Left renal pelvis (tissue), 4 donors: Measurements from ENCODE around the gene KRTAP4-6. TPM values are rescaled to one million over a fixed set of nuclear protein-coding genes. Genes with fewer than 3 reads are reported as not detected.
"Not testable (repeated sequence)": the region's sequence is repeated elsewhere in the genome, so short reads cannot be mapped to it uniquely, and the experiment has no call there.

Experiments
- DNase-seq, 4 donors: peaks; one replicate each; pipeline ENCODE4 v3.0.0-alpha.2; 2013; ENCODE audit warnings: low read depth in 4 of 4, low spot score in 3 of 4
- polyA plus RNA-seq, 4 donors: library from polyadenylated mRNA; unstranded; fragments of 120-200 nt; gene quantifications; one replicate each; pipeline ENCODE4 v1.2.1, GENCODE V29; 2013; ENCODE audit not compliant: insufficient read length in 4 of 4

Gene KRTAP4-6
- polyA plus RNA-seq, 4 donors: not detected

- DNase-seq: no peak
Observed at GRCh38 chr17:41111151-41111885, 29.0 kb downstream of the KRTAP4-6 start.

GRCh38 chr17:41108728-41109386, 31.5 kb downstream of the KRTAP4-6 start:
- not testable (repeated sequence) for DNase-seq

GRCh38 chr17:41107941-41108450, 32.3 kb downstream of the KRTAP4-6 start:
- no peak for DNase-seq

GRCh38 chr17:41105347-41105746, 35.0 kb downstream of the KRTAP4-6 start, which contains the start of gene KRTAP4-9:
TSS of gene KRTAP4-9 (plus strand) at chr17:41105389. CDS start at chr17:41105389, 0 bp downstream.
- DNase-seq: not testable (repeated sequence)

- DNase-seq: not testable (repeated sequence)
Observed at GRCh38 chr17:41104386-41105038, 35.8 kb downstream of the KRTAP4-6 start.

- no peak for DNase-seq
Observed at GRCh38 chr17:41103896-41104295, 36.4 kb downstream of the KRTAP4-6 start.

- no peak for DNase-seq
Observed at GRCh38 chr17:41101586-41102259, 38.6 kb downstream of the KRTAP4-6 start, which contains the start of gene KRTAP4-16. TSS of gene KRTAP4-16 (minus strand) at chr17:41102209. CDS start at chr17:41102209, 0 bp downstream.

GRCh38 chr17:41099682-41100480, 40.5 kb downstream of the KRTAP4-6 start:
- DNase-seq: not testable (repeated sequence)

- no peak for DNase-seq
Observed at GRCh38 chr17:41098481-41098880, 41.9 kb downstream of the KRTAP4-6 start.

- no peak for DNase-seq
Observed at GRCh38 chr17:41098042-41098441, 42.3 kb downstream of the KRTAP4-6 start, which contains the start of gene KRTAP4-8. TSS of gene KRTAP4-8 (minus strand) at chr17:41098142. CDS start at chr17:41098084, 58 bp downstream.

GRCh38 chr17:41096055-41096454, 44.3 kb downstream of the KRTAP4-6 start:
- DNase-seq: no peak

Other genes with a start within 250 kb of the KRTAP4-6 start
- 1 to 10 TPM in 2 of 4 donors, under 1 TPM in 2; 0.52 to 2.1 (median 1.0) TPM for gene KRT23, start 202.9 kb downstream of the KRTAP4-6 start, polyA plus RNA-seq
- gene KRT39, start 173.6 kb downstream of the KRTAP4-6 start, polyA plus RNA-seq: not detected
- under 1 TPM in 1 of 4 donors, not detected in 3; 0.07 TPM for gene KRT40, start 156.2 kb downstream of the KRTAP4-6 start, polyA plus RNA-seq
- not detected for gene KRTAP3-3, start 146.4 kb downstream of the KRTAP4-6 start, polyA plus RNA-seq
- gene KRTAP3-2, start 140.6 kb downstream of the KRTAP4-6 start, polyA plus RNA-seq: not detected
- not detected for gene KRTAP3-1, start 131.4 kb downstream of the KRTAP4-6 start, polyA plus RNA-seq
- not detected for gene KRTAP1-5, start 113.3 kb downstream of the KRTAP4-6 start, polyA plus RNA-seq
- not detected for gene KRTAP1-4, start 110.3 kb downstream of the KRTAP4-6 start, polyA plus RNA-seq
- not detected for gene KRTAP1-3, start 105.7 kb downstream of the KRTAP4-6 start, polyA plus RNA-seq
- gene KRTAP1-1, start 99.1 kb downstream of the KRTAP4-6 start, polyA plus RNA-seq: not detected
- gene KRTAP2-1, start 93.2 kb downstream of the KRTAP4-6 start, polyA plus RNA-seq: not detected
- gene KRTAP2-2, start 85.3 kb downstream of the KRTAP4-6 start, polyA plus RNA-seq: not detected
- not detected for gene KRTAP2-3, start 80.4 kb downstream of the KRTAP4-6 start, polyA plus RNA-seq
- not detected for gene KRTAP2-4, start 74.7 kb downstream of the KRTAP4-6 start, polyA plus RNA-seq
- gene KRTAP4-7, start 56.4 kb downstream of the KRTAP4-6 start, polyA plus RNA-seq: not detected
- not detected for gene KRTAP4-8, start 42.4 kb downstream of the KRTAP4-6 start, polyA plus RNA-seq
- gene KRTAP4-16, start 38.3 kb downstream of the KRTAP4-6 start, polyA plus RNA-seq: not detected
- not detected for gene KRTAP4-9, start 35.2 kb downstream of the KRTAP4-6 start, polyA plus RNA-seq
- not detected for gene KRTAP4-11, start 22.2 kb downstream of the KRTAP4-6 start, polyA plus RNA-seq
- gene KRTAP4-12, start 16.4 kb downstream of the KRTAP4-6 start, polyA plus RNA-seq: not detected
- not detected for gene KRTAP4-5, start 9.3 kb upstream of the KRTAP4-6 start, polyA plus RNA-seq
- gene KRTAP4-4, start 20.2 kb upstream of the KRTAP4-6 start, polyA plus RNA-seq: not detected
- not detected for gene KRTAP4-3, start 27.7 kb upstream of the KRTAP4-6 start, polyA plus RNA-seq
- gene KRTAP4-2, start 37.7 kb upstream of the KRTAP4-6 start, polyA plus RNA-seq: not detected
- not detected for gene KRTAP4-1, start 44.4 kb upstream of the KRTAP4-6 start, polyA plus RNA-seq
- gene KRTAP9-1, start 49.3 kb upstream of the KRTAP4-6 start, polyA plus RNA-seq: not detected
- not detected for gene KRTAP9-2, start 86.1 kb upstream of the KRTAP4-6 start, polyA plus RNA-seq
- gene KRTAP9-3, start 91.9 kb upstream of the KRTAP4-6 start, polyA plus RNA-seq: not detected
- gene KRTAP9-8, start 97.5 kb upstream of the KRTAP4-6 start, polyA plus RNA-seq: not detected
- gene KRTAP9-4, start 109.1 kb upstream of the KRTAP4-6 start, polyA plus RNA-seq: not detected
- gene KRTAP9-9, start 114.8 kb upstream of the KRTAP4-6 start, polyA plus RNA-seq: not detected
- gene KRTAP9-6, start 124.8 kb upstream of the KRTAP4-6 start, polyA plus RNA-seq: not detected
- gene KRTAP9-7, start 135.2 kb upstream of the KRTAP4-6 start, polyA plus RNA-seq: not detected
- gene KRTAP29-1, start 162.3 kb upstream of the KRTAP4-6 start, polyA plus RNA-seq: not detected
- not detected for gene KRTAP16-1, start 168.8 kb upstream of the KRTAP4-6 start, polyA plus RNA-seq
- not detected for gene KRTAP17-1, start 175.2 kb upstream of the KRTAP4-6 start, polyA plus RNA-seq
- not detected for gene KRT33A, start 210.3 kb upstream of the KRTAP4-6 start, polyA plus RNA-seq
- not detected for gene KRT33B, start 229.3 kb upstream of the KRTAP4-6 start, polyA plus RNA-seq
- gene KRT34, start 241.8 kb upstream of the KRTAP4-6 start, polyA plus RNA-seq: not detected